Lower leg skin (tissue), 4 donors: ENCODE data around the gene STX17. TPM values are rescaled to one million over a fixed set of nuclear protein-coding genes. Genes with fewer than 3 reads are reported as not detected.

ENCODE experiments used
- DNase-seq, 2 donors: peaks; one replicate each; pipeline ENCODE4 v3.0.0-alpha.2; 2019; ENCODE audit warnings: low spot score in 2 of 2
- H3K4me3 ChIP-seq: fragments of 200-600 bp; sonication (generic); 2 replicates; pipeline ENCODE4 v1.5.1; 2017; ENCODE audit warnings: mild to moderate bottlenecking, low read depth; ENCODE audit not compliant: poor library complexity, severe bottlenecking
- CTCF ChIP-seq, 3 donors: fragments of 450-650 bp; IDR thresholded peaks; one replicate each; pipeline ENCODE4 v1.5.1; 2016; ENCODE audit warnings: antibody characterized with exemption in 3 of 3, mild to moderate bottlenecking in 3 of 3, moderate library complexity in 2 of 3
- POLR2A ChIP-seq, 2 donors: fragments of 450-650 bp; IDR thresholded peaks; one replicate each; pipeline ENCODE4 v1.6.1; 2016 to 2017; ENCODE audit warnings: antibody characterized with exemption in 2 of 2, mild to moderate bottlenecking in 1 of 2, moderate library complexity in 1 of 2
- WGBS, 2 donors: methylation state at CpG; one replicate each; pipeline ENCODE4 v1.1.5; 2018; 5-methylcytosine and 5-hydroxymethylcytosine counted together
- intact Hi-C: fragments of 100-400 bp; cut with DNase I; formaldehyde crosslinking; loops from one replicate; pipeline ENCODE4 v1.15.0; 2023; ENCODE audit warnings: low total_unique reads
- total RNA-seq, 4 donors: library from RNA; depleted of rRNA; stranded (reverse); fragments of >200 nt; gene quantifications; one replicate each; pipeline ENCODE4 v1.1.0, GENCODE V29; 2016

The STX17 gene
- total RNA-seq, 4 donors from 2014 or later = 30.7 to 42.9 (median 34.3) TPM

GRCh38 chr9:99999797-100000196 is 93.3 kb downstream of the STX17 start:
- DNase-seq = no peak
- intact Hi-C loops = no loop called here
- 98 to 99% methylated on average over 5 of the region's 5 CpGs for WGBS, 2 donors
- H3K4me3 ChIP-seq = no peak overlapping the region
- no peak for TF ChIP-seq CTCF (IDR thresholded peaks at IDR 0.05)
- no peak for TF ChIP-seq POLR2A (IDR thresholded peaks at IDR 0.05)

DNA sequence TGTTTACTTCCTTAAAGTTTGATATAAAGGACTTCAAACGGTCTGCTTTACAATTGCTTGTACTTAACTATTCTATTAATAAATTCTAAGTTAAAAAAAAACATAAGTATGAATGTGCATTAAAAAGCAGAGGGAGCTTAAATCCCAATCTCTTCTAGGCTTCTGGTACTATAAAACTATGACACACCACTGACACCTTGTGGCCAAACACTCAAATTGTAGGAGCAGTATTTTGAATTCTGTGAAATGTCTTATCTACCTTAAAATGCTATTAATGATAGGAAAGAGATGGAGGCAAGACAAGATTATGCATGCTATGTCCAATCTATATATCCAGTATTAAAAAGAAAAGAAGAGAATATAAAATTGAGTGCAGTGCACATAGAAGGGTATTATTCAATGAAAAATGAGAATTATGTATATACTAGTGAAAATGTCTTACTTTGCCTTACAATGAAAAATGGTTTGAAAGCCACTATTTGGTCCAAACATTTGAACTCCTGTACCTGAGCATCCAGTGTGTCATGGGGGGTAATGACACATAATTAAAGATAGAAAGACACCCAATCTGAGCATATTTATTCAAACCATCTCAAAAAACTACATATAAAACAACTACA is 104.7 kb downstream of the STX17 start:
- intact Hi-C loops = no loop called here
- DNase-seq = no peak
- no peak overlapping the region for H3K4me3 ChIP-seq
- WGBS, 2 donors = 63 to 65% methylated on average over 1 of the region's 1 CpG
- TF ChIP-seq CTCF (IDR thresholded peaks at IDR 0.05) (no peak), POLR2A (IDR thresholded peaks at IDR 0.05) (no peak)

DNA sequence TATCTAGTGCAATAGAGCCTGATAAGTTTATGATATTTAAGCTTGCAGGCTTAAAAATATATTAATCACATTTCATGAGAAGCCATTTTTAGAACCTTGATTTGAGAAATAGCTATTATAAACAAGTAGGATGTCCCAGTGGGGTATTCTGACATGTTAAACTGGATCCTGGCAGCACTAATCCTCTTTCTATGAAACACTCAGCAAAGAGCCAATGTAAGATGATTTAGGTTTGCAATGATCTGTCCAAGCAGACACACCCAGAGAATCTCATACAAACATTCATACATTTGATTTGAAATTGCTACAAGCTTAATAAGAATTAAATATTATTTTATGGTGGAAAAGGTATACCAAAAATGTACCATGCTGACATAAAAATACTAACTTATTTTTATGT is 105.8 kb downstream of the STX17 start:
- intact Hi-C loops = no loop called here
- no peak overlapping the region for H3K4me3 ChIP-seq
- DNase-seq = no peak
- TF ChIP-seq CTCF (IDR thresholded peaks at IDR 0.05) (no peak), POLR2A (IDR thresholded peaks at IDR 0.05) (no peak)

DNA sequence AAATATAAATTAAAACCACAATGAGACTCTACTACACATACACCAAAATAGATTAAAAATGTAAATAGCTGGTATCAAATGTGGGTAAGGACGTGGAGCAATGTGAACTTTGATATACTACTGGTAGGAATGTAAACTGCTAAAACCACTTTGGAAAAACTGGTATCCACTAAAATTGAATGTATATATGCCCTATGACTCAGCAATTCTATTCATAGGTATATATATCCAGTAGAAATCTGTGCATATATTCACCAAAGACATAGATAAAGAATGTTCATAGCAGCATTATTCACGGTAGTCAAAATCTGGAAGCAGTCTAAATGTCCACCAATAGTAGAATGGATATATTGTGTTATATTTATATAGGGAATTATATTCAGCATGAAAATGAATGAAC is 107.1 kb downstream of the STX17 start:
- intact Hi-C loops = no loop called here
- no peak for DNase-seq
- WGBS, 2 donors = 88 to 94% methylated on average over 2 of the region's 2 CpGs
- TF ChIP-seq POLR2A (IDR thresholded peaks at IDR 0.05) (no peak), CTCF (IDR thresholded peaks at IDR 0.05) (no peak)
- H3K4me3 ChIP-seq = no peak overlapping the region

DNA sequence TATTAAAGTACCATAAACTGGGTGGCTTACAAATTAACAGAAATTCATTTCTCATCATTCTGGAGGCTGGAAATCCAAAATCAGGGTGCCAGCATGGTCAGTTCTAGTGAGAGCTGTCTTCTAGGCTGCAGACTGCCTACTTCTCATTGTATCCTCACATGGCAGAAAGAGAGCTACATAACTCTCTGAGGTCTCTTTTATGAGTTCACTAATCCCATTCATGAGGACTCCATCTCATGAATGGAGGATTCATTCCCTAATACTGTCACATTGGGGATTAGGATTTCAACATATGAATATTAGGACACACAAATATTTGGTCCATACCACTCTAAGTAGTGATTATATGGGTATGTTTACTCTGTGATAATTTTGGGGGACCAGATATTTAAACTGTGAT is 108.4 kb downstream of the STX17 start:
- no peak for DNase-seq
- no peak for TF ChIP-seq CTCF (IDR thresholded peaks at IDR 0.05)
- TF ChIP-seq POLR2A (IDR thresholded peaks at IDR 0.05) = no peak
- intact Hi-C loops = no loop called here
- H3K4me3 ChIP-seq = no peak overlapping the region

GRCh38 chr9:100019541-100019940 is 113.1 kb downstream of the STX17 start:
- WGBS, 2 donors = 97% methylated on average over 1 of the region's 1 CpG
- TF ChIP-seq CTCF (IDR thresholded peaks at IDR 0.05) (no peak), POLR2A (IDR thresholded peaks at IDR 0.05) (no peak)
- DNase-seq = no peak
- no peak overlapping the region for H3K4me3 ChIP-seq
- intact Hi-C loops = no loop called here
